HG02678 (cell line): ENCODE results near the gene TNNC2.

ENCODE experiments used
- ATAC-seq: cut with Tn5 transposase; IDR thresholded peaks from one replicate; pipeline ENCODE4 v1.9.1; 2021; ENCODE audit warnings: mild to moderate bottlenecking, moderate library complexity; ENCODE audit not compliant: unreplicated experiment

The TNNC2 gene

GRCh38 chr20:45788351-45788750, 38.8 kb downstream of the TNNC2 start:
- no peak for ATAC-seq

- ATAC-seq, result no peak
Observed at GRCh38 chr20:45783656-45784294, 43.3 kb downstream of the TNNC2 start.

GRCh38 chr20:45782890-45783289, 44.2 kb downstream of the TNNC2 start:
- ATAC-seq, result no peak

- ATAC-seq, result no peak
Observed at GRCh38 chr20:45781391-45781931, 45.7 kb downstream of the TNNC2 start.

- no peak for ATAC-seq
Observed at GRCh38 chr20:45780159-45780558, 47.0 kb downstream of the TNNC2 start.

- no peak for ATAC-seq
Observed at GRCh38 chr20:45779011-45779915, 47.8 kb downstream of the TNNC2 start.

- no peak for ATAC-seq
Observed at GRCh38 chr20:45776931-45777330, 50.2 kb downstream of the TNNC2 start.

- ATAC-seq, result no peak
Observed at GRCh38 chr20:45775411-45775810, 51.7 kb downstream of the TNNC2 start.

GRCh38 chr20:45774945-45775344, 52.2 kb downstream of the TNNC2 start:
- no peak for ATAC-seq
